ENCODE data around the gene TGFB1.

GRCh38 chr19:41322451-41322850, 31.3 kb downstream of the TGFB1 start:
- TF ChIP-seq ISL1 (CRISPR knock-in tag; IDR thresholded peaks at IDR 0.05) (no peak), ZFP30 (CRISPR knock-in tag; IDR thresholded peaks at IDR 0.05) (no peak), ZFP3 (CRISPR knock-in tag; IDR thresholded peaks at IDR 0.05) (no peak), SNAI2 (CRISPR knock-in tag; IDR thresholded peaks at IDR 0.05) (no peak), ARNTL (CRISPR knock-in tag; IDR thresholded peaks at IDR 0.05; ENCODE audit: borderline replicate concordance, low read depth) (no peak), ZNF70 (CRISPR knock-in tag; IDR thresholded peaks at IDR 0.05) (no peak)
